ENCODE data around the gene ATP5ME.
A peak's percentile ranks its signal among the peaks of the same experiment; 100 is the strongest.
"Not testable (repeated sequence)": the region's sequence is repeated elsewhere in the genome, so short reads cannot be mapped to it uniquely, and the experiment has no call there.

ATP5ME gene

GRCh38 chr4:683247-683897, 9.3 kb upstream of the ATP5ME start:
- DNase-seq, result no peak

- DNase-seq, result no peak
These were observed 8.6 kb upstream of the ATP5ME start for GRCh38 chr4:682490-683172.

- DNase-seq, result no peak
These were observed 7.8 kb upstream of the ATP5ME start for GRCh38 chr4:681736-682451.

GRCh38 chr4:680928-681645, 7.0 kb upstream of the ATP5ME start:
- DNase-seq, result peak; percentile 63 to 69

- DNase-seq, result peak in 1 of 2 experiments; percentile 45
These were observed 6.5 kb upstream of the ATP5ME start for GRCh38 chr4:680551-680927.

GRCh38 chr4:680091-680490, 6.0 kb upstream of the ATP5ME start:
- no peak for DNase-seq

- no peak for DNase-seq
These were observed 5.6 kb upstream of the ATP5ME start for GRCh38 chr4:679629-680028.

GRCh38 chr4:679104-679481, 5.0 kb upstream of the ATP5ME start:
- DNase-seq, result no peak

- no peak for DNase-seq
These were observed 4.4 kb upstream of the ATP5ME start for GRCh38 chr4:678331-679103.

GRCh38 chr4:677431-678293, 3.6 kb upstream of the ATP5ME start:
- peak in 1 of 2 experiments; percentile 38 for DNase-seq

- DNase-seq, result no peak
These were observed 2.8 kb upstream of the ATP5ME start for GRCh38 chr4:676871-677235.

- DNase-seq, result no peak
These were observed 2.1 kb upstream of the ATP5ME start for GRCh38 chr4:675980-676870.

- DNase-seq, result no peak
These were observed 1.2 kb upstream of the ATP5ME start for GRCh38 chr4:675036-675882.

GRCh38 chr4:673349-674091, 556 bp downstream of the ATP5ME start:
- no peak for DNase-seq

GRCh38 chr4:671769-672168, 2.3 kb downstream of the ATP5ME start:
- no peak for DNase-seq

GRCh38 chr4:669806-670559, 4.1 kb downstream of the ATP5ME start:
- not testable (repeated sequence) for DNase-seq

- DNase-seq, result not testable (repeated sequence)
These were observed 5.9 kb downstream of the ATP5ME start for GRCh38 chr4:668219-668618.

GRCh38 chr4:667545-667925, 6.5 kb downstream of the ATP5ME start:
- no peak for DNase-seq
